Spleen (tissue), 3 donors: ENCODE results near the gene HEATR5B.

Source experiments
- POLR2A ChIP-seq, 3 donors: fragments of 450-650 bp; IDR thresholded peaks; one replicate each; pipeline ENCODE4 v1.5.1; 2017; ENCODE audit warnings: antibody characterized with exemption in 3 of 3, mild to moderate bottlenecking in 1 of 3
- POLR2AphosphoS5 ChIP-seq, 3 donors: sonication (generic); formaldehyde crosslinking; IDR thresholded peaks; one replicate each; pipeline ENCODE4 v1.5.1; 2017; ENCODE audit warnings: antibody characterized with exemption in 3 of 3

DNA sequence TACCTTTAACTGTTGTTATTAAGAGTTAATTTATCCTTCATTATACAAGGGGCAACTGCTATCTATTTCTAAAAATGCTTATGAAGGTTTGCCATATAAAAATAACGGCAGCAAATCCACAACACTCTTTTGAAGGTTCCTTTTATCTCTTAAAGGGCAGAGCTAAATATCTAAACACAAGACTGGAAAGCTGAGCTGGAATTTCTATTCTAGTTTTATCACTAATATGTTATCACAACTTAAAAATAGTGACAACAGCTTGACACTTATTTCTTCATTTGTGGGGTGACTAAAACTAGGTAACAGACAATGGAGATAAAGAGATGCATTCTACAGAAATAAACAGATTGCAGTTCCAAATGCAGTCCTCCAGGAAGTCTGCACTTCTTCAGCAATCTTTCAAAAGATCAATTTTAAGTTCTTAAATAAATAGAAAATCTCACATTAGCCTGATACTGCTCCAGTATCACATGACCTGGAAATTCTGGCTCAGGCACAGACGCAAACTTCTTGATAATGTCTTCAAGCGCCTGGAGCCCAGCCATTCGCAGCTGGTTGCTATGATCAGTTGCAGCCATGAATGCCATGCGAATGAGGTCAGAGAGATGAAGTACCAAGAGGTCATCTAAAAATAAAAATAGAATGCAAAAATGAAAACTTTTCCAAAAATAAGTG, 63.8 kb downstream of the HEATR5B start:
- TF ChIP-seq POLR2A (IDR thresholded peaks at IDR 0.05) (no peak), POLR2AphosphoS5 (IDR thresholded peaks at IDR 0.05) (peak in 1 of 3 donors; percentile 42)
